ENCODE measurements around the gene IPPK. TPM values are rescaled to one million over a fixed set of nuclear protein-coding genes. Genes with fewer than 3 reads are reported as not detected.

Gene IPPK
- total and polyA plus RNA-seq, 2 of the 8 experiments (the other 6 are each of a cell fraction or from before 2014, with no cell fraction given), result 10.5 to 13.6 TPM

Other genes with a start within 250 kb of the IPPK start
- gene OMD, start 245.7 kb downstream of the IPPK start, total RNA-seq (2021; fragmentation: NEBNext Ultra II Directional; extraction: Animal tissue kit (Norgen Biotek cat#: 25700)), result not detected in 2 replicates
- not detected in 2 replicates for gene OMD, start 245.7 kb downstream of the IPPK start, polyA plus RNA-seq (2011; rRNA removed)
- not detected in 2 replicates for gene ASPN, start 187.6 kb downstream of the IPPK start, total RNA-seq (2021; fragmentation: NEBNext Ultra II Directional; extraction: Animal tissue kit (Norgen Biotek cat#: 25700))
- gene ASPN, start 187.6 kb downstream of the IPPK start, polyA plus RNA-seq (2011; rRNA removed), result not detected in 2 replicates
- gene ECM2, start 134.1 kb downstream of the IPPK start, total RNA-seq (2021; fragmentation: NEBNext Ultra II Directional; extraction: Animal tissue kit (Norgen Biotek cat#: 25700)), result not detected in 2 replicates
- gene ECM2, start 134.1 kb downstream of the IPPK start, polyA plus RNA-seq (2011; rRNA removed), result not detected in 2 replicates
- 22.8 and 22.9 TPM in 2 replicates for gene BICD2, start 94.7 kb upstream of the IPPK start, total RNA-seq (2021; fragmentation: NEBNext Ultra II Directional; extraction: Animal tissue kit (Norgen Biotek cat#: 25700))
- 6.6 and 9.7 TPM in 2 replicates for gene BICD2, start 94.7 kb upstream of the IPPK start, polyA plus RNA-seq (2011; rRNA removed)
- 11.5 and 11.8 TPM in 2 replicates for gene ZNF484, start 207.9 kb upstream of the IPPK start, total RNA-seq (2021; fragmentation: NEBNext Ultra II Directional; extraction: Animal tissue kit (Norgen Biotek cat#: 25700))
- 0.55 and 1.3 TPM in 2 replicates for gene ZNF484, start 207.9 kb upstream of the IPPK start, polyA plus RNA-seq (2011; rRNA removed)

Measured in H1 (cell line).